ENCODE data around the gene COL4A3. TPM values are rescaled to one million over a fixed set of nuclear protein-coding genes. Genes with fewer than 3 reads are reported as not detected.

The COL4A3 gene
- total RNA-seq, 1 experiment from 2014 or later = 0.15 TPM

DNA sequence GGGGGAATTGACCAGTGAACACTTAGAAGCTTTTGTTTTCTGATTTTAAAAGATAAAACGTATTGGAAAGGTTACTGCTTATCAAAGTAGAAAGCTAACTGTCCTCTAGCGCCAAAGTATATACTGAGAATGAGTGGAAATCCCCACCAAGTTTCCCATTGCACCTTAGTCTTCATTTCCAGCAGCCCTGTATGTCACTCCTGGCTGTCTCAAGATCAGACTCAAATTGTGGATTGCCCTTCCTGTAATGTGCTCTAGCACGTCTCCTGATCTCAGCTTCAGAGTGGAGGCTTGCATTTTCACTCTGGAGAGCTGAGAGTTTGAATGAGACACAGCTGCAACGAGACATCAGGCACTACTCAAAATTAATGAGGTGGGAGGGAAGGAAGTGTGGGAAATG is 187.2 kb downstream of the COL4A3 start:
- Histone ChIP-seq H2BK20ac (ENCODE audit: low read depth, low read length, poor library complexity, severe bottlenecking) (no peak overlapping the region), H2BK120ac (ENCODE audit: low read depth, low read length, poor library complexity, severe bottlenecking) (no peak overlapping the region), H4K5ac (ENCODE audit: insufficient read length, low read depth, low read length) (no peak overlapping the region), H3K4ac (ENCODE audit: low read depth, low read length) (no peak overlapping the region), H3K4me1 (ENCODE audit: insufficient read depth, low read length) (no peaks in the 10 kb centered on the region; the same call in 1 of the 2 replicates), H3K23me2 (ENCODE audit: insufficient read length, low read depth, low read length, poor library complexity, severe bottlenecking) (no peaks in the 10 kb centered on the region), H4K91ac (ENCODE audit: insufficient read length, low read depth, low read length) (no peak overlapping the region), H4K8ac (replicated peaks; ENCODE audit: insufficient read length, low read depth, low read length) (no peak overlapping the region), H3K4me2 (ENCODE audit: insufficient read depth, insufficient read length, low read length) (no peak overlapping the region), H2AFZ (ENCODE audit: low read length) (no peak overlapping the region), H2BK15ac (ENCODE audit: low read depth, low read length) (no peak overlapping the region), H3K18ac (ENCODE audit: insufficient read length, low read depth, low read length) (no peak overlapping the region), H3K9me3 (ENCODE audit: control insufficient read depth, low read depth, low read length) (no peaks in the 10 kb centered on the region), H3K9ac (ENCODE audit: extremely low read depth, insufficient read length, low read length) (no peak overlapping the region), H4K20me1 (ENCODE audit: control insufficient read depth, insufficient read depth, insufficient read length) (no peaks in the 10 kb centered on the region), H3K79me1 (ENCODE audit: insufficient read depth, low read depth, low read length, poor library complexity, severe bottlenecking) (no peaks in the 10 kb centered on the region), H2BK5ac (ENCODE audit: insufficient read length, low read length) (no peak overlapping the region), H3K14ac (ENCODE audit: insufficient read depth, low read length) (no peak overlapping the region), H2AK5ac (ENCODE audit: insufficient read length, low read length) (no peak overlapping the region), H2BK12ac (ENCODE audit: insufficient read length, low read depth, low read length) (no peak overlapping the region), H3K79me2 (ENCODE audit: insufficient read depth, low read length) (no peaks in the 10 kb centered on the region), H3K27ac (ENCODE audit: insufficient read length, low read depth, low read length) (no peak overlapping the region), H3K56ac (ENCODE audit: insufficient read length, low read depth, low read length) (no peak overlapping the region), H3T11ph (ENCODE audit: low read length) (no peak overlapping the region), H3K23ac (ENCODE audit: insufficient read length, low read depth, low read length) (no peak overlapping the region), H3K27me3 (ENCODE audit: insufficient read depth, low read length) (no peaks in the 10 kb centered on the region)
- peaks cover 2 to 34% (median 24%) of the 10 kb centered on the region in 3 experiments; a peak in 6 of 7 replicates for H3K36me3 Mint-ChIP-seq (ENCODE audit: insufficient read depth in 1 of 3, low read depth in 3 of 3)
- no CpG with 5 or more reads among the region's 4 CpGs for WGBS (ENCODE audit: extremely low coverage, insufficient read length, low lambda C conversion rate)
- TF ChIP-seq, protein P1, sequence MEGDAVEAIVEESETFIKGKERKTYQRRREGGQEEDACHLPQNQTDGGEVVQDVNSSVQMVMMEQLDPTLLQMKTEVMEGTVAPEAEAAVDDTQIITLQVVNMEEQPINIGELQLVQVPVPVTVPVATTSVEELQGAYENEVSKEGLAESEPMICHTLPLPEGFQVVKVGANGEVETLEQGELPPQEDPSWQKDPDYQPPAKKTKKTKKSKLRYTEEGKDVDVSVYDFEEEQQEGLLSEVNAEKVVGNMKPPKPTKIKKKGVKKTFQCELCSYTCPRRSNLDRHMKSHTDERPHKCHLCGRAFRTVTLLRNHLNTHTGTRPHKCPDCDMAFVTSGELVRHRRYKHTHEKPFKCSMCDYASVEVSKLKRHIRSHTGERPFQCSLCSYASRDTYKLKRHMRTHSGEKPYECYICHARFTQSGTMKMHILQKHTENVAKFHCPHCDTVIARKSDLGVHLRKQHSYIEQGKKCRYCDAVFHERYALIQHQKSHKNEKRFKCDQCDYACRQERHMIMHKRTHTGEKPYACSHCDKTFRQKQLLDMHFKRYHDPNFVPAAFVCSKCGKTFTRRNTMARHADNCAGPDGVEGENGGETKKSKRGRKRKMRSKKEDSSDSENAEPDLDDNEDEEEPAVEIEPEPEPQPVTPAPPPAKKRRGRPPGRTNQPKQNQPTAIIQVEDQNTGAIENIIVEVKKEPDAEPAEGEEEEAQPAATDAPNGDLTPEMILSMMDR (conservative IDR thresholded peaks at IDR 0.05) = no peak
- peak overlapping the region; percentile 2 to 72 (median 53); a peak in 5 of 7 replicates for H3K27ac Mint-ChIP-seq
- no peak overlapping the region for H3K4me3 Mint-ChIP-seq
- H3K27me3 Mint-ChIP-seq (ENCODE audit: low read depth) = no peaks in the 10 kb centered on the region
- H3K9me3 Mint-ChIP-seq = no peaks in the 10 kb centered on the region
- DNase-seq = no peak
- H3K4me1 Mint-ChIP-seq = peaks cover 0 to 8% of the 10 kb centered on the region in 2 experiments; a peak in 2 of 4 replicates
